A673 (cell line): ENCODE results near the gene PHKB. TPM values are rescaled to one million over a fixed set of nuclear protein-coding genes. Genes with fewer than 3 reads are reported as not detected.

Experiments used
- BruUV-seq: library from RNA; stranded (reverse); fragments of 400-500 nt; replicated peaks from 2 replicates; lab custom pipeline; 2021; lab: Mats Ljungman, UMichigan
- CTCF ChIA-PET: fragments of 300-600 bp; sonication (Branson Sonifier 250); formaldehyde crosslinking; loops from one replicate; lab custom pipeline; 2022; ENCODE audit warnings: antibody characterized with exemption; lab: Charles Lee
- POLR2A ChIA-PET: fragments of 300-600 bp; sonication (Branson Sonifier 250); formaldehyde crosslinking; loops from one replicate; lab custom pipeline; 2022; ENCODE audit warnings: antibody characterized with exemption; ENCODE audit not compliant: low non-redundant PET; lab: Charles Lee
- DNase-seq: peaks from one replicate; pipeline ENCODE4 v3.0.0-alpha.2; 2015; ENCODE audit warnings: low spot score
- H3K27ac ChIP-seq: fragments of 200-600 bp; sonication (generic); 2 replicates; pipeline ENCODE4 v1.5.1; 2016; ENCODE audit warnings: mixed run types, low read depth, mild to moderate bottlenecking, mixed read lengths, antibody characterized with exemption, low read length; ENCODE audit not compliant: poor library complexity, severe bottlenecking
- H3K27me3 ChIP-seq: fragments of 200-600 bp; sonication (generic); replicated peaks from 2 replicates; pipeline ENCODE4 v1.6.1; 2017; ENCODE audit warnings: mixed run types, low read depth, mild to moderate bottlenecking, mixed read lengths, antibody characterized with exemption, low read length; ENCODE audit not compliant: insufficient read depth, poor library complexity
- H3K36me3 ChIP-seq: fragments of 200-600 bp; sonication (generic); 2 replicates; pipeline ENCODE4 v1.6.1; 2016; ENCODE audit warnings: mixed run types, mild to moderate bottlenecking, mixed read lengths, antibody characterized with exemption, low read length; ENCODE audit not compliant: insufficient read depth, poor library complexity, severe bottlenecking
- H3K4me1 ChIP-seq: fragments of 200-600 bp; sonication (generic); 2 replicates; pipeline ENCODE4 v1.6.1; 2017; ENCODE audit warnings: mixed run types, mild to moderate bottlenecking, mixed read lengths, antibody characterized with exemption, low read length; ENCODE audit not compliant: insufficient read depth, poor library complexity, severe bottlenecking
- H3K4me3 ChIP-seq: fragments of 200-600 bp; sonication (generic); 2 replicates; pipeline ENCODE4 v1.5.1; 2016; ENCODE audit warnings: low read depth, mixed run types, mild to moderate bottlenecking, mixed read lengths, low read length; ENCODE audit not compliant: poor library complexity, severe bottlenecking
- H3K9me3 ChIP-seq: fragments of 200-600 bp; sonication (generic); 2 replicates; pipeline ENCODE4 v1.6.1; 2016; ENCODE audit warnings: mixed run types, low read depth, mild to moderate bottlenecking, mixed read lengths, antibody characterized with exemption, low read length; ENCODE audit not compliant: poor library complexity, severe bottlenecking
- EZH2 ChIP-seq: fragments of 200-600 bp; sonication (generic); IDR thresholded peaks from 2 replicates; pipeline ENCODE4 v1.6.1; 2017; ENCODE audit warnings: borderline replicate concordance, low read depth, mild to moderate bottlenecking, mixed read lengths, antibody characterized with exemption, low read length; ENCODE audit not compliant: poor library complexity, severe bottlenecking
- intact Hi-C: fragments of 100-400 bp; cut with micrococcal nuclease; formaldehyde crosslinking; loops from one replicate; pipeline ENCODE4 v1.10.0; 2022; ENCODE audit not compliant: unreplicated experiment
- total RNA-seq: library from RNA; stranded (reverse); gene quantifications from 2 replicates; pipeline ENCODE4 v1.2.3, GENCODE V29; 2021
- TF ChIP-seq, protein P1 (sequence below): fragments of 300-800, 200-600 bp; sonication (generic); conservative IDR thresholded peaks from 2 replicates; pipeline ENCODE4 v1.5.1; 2017; ENCODE audit warnings: low read depth, mild to moderate bottlenecking, antibody characterized with exemption, low read length, moderate library complexity, mixed read lengths

The PHKB gene
- total RNA-seq, 1 experiment from 2014 or later, result 50.6 TPM

DNA sequence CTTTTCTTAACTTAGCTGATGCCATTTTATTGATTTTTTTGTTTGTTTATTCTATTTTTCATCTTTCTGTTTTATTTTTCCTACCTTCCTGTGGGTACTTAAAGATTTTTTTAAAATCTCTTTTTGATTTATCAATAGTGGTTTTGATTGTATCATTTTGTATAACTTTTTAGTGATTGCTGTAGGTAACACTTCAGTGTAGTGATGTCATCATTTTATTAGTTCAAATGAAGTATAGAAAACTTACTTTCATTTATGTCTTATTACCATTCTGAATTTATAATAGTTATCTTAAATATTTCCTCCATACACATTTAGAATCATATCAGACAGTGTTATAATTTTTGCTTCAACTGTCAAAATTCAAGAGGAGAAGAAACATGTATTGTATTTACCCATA lies 115.9 kb downstream of the PHKB start:
- TF ChIP-seq, protein P1, sequence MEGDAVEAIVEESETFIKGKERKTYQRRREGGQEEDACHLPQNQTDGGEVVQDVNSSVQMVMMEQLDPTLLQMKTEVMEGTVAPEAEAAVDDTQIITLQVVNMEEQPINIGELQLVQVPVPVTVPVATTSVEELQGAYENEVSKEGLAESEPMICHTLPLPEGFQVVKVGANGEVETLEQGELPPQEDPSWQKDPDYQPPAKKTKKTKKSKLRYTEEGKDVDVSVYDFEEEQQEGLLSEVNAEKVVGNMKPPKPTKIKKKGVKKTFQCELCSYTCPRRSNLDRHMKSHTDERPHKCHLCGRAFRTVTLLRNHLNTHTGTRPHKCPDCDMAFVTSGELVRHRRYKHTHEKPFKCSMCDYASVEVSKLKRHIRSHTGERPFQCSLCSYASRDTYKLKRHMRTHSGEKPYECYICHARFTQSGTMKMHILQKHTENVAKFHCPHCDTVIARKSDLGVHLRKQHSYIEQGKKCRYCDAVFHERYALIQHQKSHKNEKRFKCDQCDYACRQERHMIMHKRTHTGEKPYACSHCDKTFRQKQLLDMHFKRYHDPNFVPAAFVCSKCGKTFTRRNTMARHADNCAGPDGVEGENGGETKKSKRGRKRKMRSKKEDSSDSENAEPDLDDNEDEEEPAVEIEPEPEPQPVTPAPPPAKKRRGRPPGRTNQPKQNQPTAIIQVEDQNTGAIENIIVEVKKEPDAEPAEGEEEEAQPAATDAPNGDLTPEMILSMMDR, result no peak
- no peak for TF ChIP-seq EZH2
- Histone ChIP-seq H3K27ac (no peak overlapping the region), H3K4me1 (no peaks in the 10 kb centered on the region), H3K36me3 (no peaks in the 10 kb centered on the region), H3K9me3 (no peaks in the 10 kb centered on the region), H3K4me3 (no peak overlapping the region), H3K27me3 (no peaks in the 10 kb centered on the region)
- BruUV-seq, result no TSS peak
- ChIA-PET CTCF (no interaction called here), POLR2A (no interaction called here)
- no peak for DNase-seq
- intact Hi-C loops, result no loop called here

DNA sequence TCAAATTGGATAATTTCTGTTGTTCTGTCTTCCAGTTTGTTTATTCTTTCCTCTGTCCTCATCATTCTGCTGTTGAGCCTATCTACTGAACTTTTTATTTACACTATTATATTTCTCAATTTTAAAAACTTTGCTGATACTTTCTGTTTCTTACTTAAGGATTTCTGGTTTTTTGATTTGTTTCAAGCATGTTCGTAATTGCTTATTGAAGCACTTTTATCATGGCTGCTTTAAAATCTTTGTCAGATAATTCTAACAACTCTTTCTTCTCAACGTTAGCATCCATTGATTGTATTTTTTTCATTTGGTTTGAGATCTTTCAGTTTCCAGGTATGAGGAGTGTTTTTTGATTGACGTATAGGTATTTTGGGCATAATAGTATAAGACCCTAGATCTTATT lies 116.9 kb downstream of the PHKB start:
- no peaks in the 10 kb centered on the region for H3K36me3 ChIP-seq
- intact Hi-C loops, result no loop called here
- H3K9me3 ChIP-seq, result no peaks in the 10 kb centered on the region
- no peaks in the 10 kb centered on the region for H3K27me3 ChIP-seq
- CTCF ChIA-PET, result no interaction called here
- H3K4me1 ChIP-seq, result no peaks in the 10 kb centered on the region
- no peak for TF ChIP-seq EZH2
- TF ChIP-seq, protein P1, result no peak
- H3K27ac ChIP-seq, result no peak overlapping the region
- DNase-seq, result no peak
- H3K4me3 ChIP-seq, result no peak overlapping the region
- BruUV-seq, result no TSS peak
- POLR2A ChIA-PET, result no interaction called here

DNA sequence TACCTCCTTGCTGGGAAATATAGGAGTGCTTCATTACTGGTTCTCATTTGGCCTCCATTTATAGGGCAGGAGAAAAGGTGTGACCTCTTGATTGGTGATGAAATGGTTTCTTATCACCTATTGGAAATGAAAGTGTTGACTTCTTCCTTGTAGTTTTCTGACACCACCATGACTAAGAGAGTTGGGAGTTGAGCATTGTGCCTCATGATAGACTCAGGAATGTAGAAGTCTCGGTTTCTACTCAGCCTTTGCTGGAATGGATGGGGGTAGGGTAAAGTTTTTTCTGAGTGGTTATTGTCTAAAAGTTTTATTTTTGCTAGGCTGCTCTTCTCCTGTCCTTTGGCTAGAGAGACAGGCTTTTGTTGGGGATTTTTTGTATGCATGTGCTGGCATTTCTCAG lies 117.4 kb downstream of the PHKB start:
- POLR2A ChIA-PET, result no interaction called here
- H3K27me3 ChIP-seq, result no peaks in the 10 kb centered on the region
- no peaks in the 10 kb centered on the region for H3K36me3 ChIP-seq
- CTCF ChIA-PET, result no interaction called here
- no peak overlapping the region for H3K4me3 ChIP-seq
- TF ChIP-seq, protein P1, result no peak
- no peak for TF ChIP-seq EZH2
- no peaks in the 10 kb centered on the region for H3K9me3 ChIP-seq
- DNase-seq, result no peak
- BruUV-seq, result no TSS peak
- no peak overlapping the region for H3K27ac ChIP-seq
- no peaks in the 10 kb centered on the region for H3K4me1 ChIP-seq
- intact Hi-C loops, result no loop called here
